ENCODE measurements around the gene ST6GALNAC4. TPM values are rescaled to one million over a fixed set of nuclear protein-coding genes. Genes with fewer than 3 reads are reported as not detected.
A peak's percentile ranks its signal among the peaks of the same experiment; 100 is the strongest.

Gene ST6GALNAC4
- total and polyA plus RNA-seq, 10 of the 15 experiments (the other 5 are each of a cell fraction or from before 2014, with no cell fraction given), result 4.2 to 63.2 (median 35.2) TPM

GRCh38 chr9:127942216-127943010, 25.6 kb upstream of the ST6GALNAC4 start (continued):
- TF ChIP-seq, protein P1, sequence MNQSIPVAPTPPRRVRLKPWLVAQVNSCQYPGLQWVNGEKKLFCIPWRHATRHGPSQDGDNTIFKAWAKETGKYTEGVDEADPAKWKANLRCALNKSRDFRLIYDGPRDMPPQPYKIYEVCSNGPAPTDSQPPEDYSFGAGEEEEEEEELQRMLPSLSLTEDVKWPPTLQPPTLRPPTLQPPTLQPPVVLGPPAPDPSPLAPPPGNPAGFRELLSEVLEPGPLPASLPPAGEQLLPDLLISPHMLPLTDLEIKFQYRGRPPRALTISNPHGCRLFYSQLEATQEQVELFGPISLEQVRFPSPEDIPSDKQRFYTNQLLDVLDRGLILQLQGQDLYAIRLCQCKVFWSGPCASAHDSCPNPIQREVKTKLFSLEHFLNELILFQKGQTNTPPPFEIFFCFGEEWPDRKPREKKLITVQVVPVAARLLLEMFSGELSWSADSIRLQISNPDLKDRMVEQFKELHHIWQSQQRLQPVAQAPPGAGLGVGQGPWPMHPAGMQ (IDR thresholded peaks at IDR 0.05; ENCODE audit: borderline replicate concordance), result no peak
- TF ChIP-seq TCF12 (IDR thresholded peaks at IDR 0.05; ENCODE audit: low read depth, low read length) (no peak), GATAD2B (conservative IDR thresholded peaks at IDR 0.05; ENCODE audit: low read depth) (no peak), TARDBP (IDR thresholded peaks at IDR 0.05; ENCODE audit: borderline replicate concordance) (no peak), EP300 (IDR thresholded peaks at IDR 0.05; ENCODE audit: borderline replicate concordance in 1 of 2, control insufficient read depth in 1 of 2, low read depth in 2 of 2, low read length in 2 of 2) (no peak), ZNF217 (IDR thresholded peaks at IDR 0.05) (no peak), RBBP5 (conservative IDR thresholded peaks at IDR 0.05) (no peak), CBX5 (IDR thresholded peaks at IDR 0.05; ENCODE audit: low read depth) (no peak), CREB1 (IDR thresholded peaks at IDR 0.05; ENCODE audit: low read depth) (no peak), NFYB (IDR thresholded peaks at IDR 0.05; ENCODE audit: insufficient read depth, low read depth, low read length) (no peak), EED (IDR thresholded peaks at IDR 0.05; ENCODE audit: low read depth) (no peak), BACH1 (IDR thresholded peaks at IDR 0.05; ENCODE audit: borderline replicate concordance) (no peak; the same call in 1 of the 2 replicates), MXI1 (IDR thresholded peaks at IDR 0.05; ENCODE audit: low read depth, low read length) (no peak), RB1 (IDR thresholded peaks at IDR 0.05; ENCODE audit: borderline replicate concordance) (no peak), RCOR1 (conservative IDR thresholded peaks at IDR 0.05; ENCODE audit: low read depth, low read length) (no peak), POU2F2 (IDR thresholded peaks at IDR 0.05; ENCODE audit: borderline replicate concordance, low read depth, low read length) (0 out of 3 replicates have a peak, but pooled peaks have one; percentile 21), STAT3 (IDR thresholded peaks at IDR 0.05; ENCODE audit: low read depth, low read length) (no peak), STAT1 (conservative IDR thresholded peaks at IDR 0.05) (0 out of 2 replicates have a peak, but pooled peaks have one; percentile 62), EGR1 (IDR thresholded peaks at IDR 0.05; ENCODE audit: borderline replicate concordance in 1 of 2, low read depth in 2 of 2, low read length in 2 of 2) (no peak)
- TF ChIP-seq, protein P2, sequence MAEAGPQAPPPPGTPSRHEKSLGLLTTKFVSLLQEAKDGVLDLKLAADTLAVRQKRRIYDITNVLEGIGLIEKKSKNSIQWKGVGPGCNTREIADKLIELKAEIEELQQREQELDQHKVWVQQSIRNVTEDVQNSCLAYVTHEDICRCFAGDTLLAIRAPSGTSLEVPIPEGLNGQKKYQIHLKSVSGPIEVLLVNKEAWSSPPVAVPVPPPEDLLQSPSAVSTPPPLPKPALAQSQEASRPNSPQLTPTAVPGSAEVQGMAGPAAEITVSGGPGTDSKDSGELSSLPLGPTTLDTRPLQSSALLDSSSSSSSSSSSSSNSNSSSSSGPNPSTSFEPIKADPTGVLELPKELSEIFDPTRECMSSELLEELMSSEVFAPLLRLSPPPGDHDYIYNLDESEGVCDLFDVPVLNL (IDR thresholded peaks at IDR 0.05; ENCODE audit: low read depth, low read length), result no peak
- TF ChIP-seq, protein P3, sequence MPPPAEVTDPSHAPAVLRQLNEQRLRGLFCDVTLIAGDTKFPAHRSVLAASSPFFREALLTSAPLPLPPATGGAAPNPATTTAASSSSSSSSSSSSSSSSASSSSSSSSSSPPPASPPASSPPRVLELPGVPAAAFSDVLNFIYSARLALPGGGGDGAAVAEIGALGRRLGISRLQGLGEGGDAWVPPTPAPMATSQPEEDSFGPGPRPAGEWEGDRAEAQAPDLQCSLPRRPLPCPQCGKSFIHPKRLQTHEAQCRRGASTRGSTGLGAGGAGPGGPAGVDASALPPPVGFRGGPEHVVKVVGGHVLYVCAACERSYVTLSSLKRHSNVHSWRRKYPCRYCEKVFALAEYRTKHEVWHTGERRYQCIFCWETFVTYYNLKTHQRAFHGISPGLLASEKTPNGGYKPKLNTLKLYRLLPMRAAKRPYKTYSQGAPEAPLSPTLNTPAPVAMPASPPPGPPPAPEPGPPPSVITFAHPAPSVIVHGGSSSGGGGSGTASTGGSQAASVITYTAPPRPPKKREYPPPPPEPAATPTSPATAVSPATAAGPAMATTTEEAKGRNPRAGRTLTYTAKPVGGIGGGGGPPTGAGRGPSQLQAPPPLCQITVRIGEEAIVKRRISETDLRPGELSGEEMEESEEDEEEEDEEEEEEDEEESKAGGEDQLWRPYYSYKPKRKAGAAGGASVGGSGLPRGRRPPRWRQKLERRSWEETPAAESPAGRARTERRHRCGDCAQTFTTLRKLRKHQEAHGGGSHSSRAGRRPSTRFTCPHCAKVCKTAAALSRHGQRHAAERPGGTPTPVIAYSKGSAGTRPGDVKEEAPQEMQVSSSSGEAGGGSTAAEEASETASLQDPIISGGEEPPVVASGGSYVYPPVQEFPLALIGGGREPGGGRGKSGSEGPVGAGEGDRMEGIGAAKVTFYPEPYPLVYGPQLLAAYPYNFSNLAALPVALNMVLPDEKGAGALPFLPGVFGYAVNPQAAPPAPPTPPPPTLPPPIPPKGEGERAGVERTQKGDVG (CRISPR knock-in tag; IDR thresholded peaks at IDR 0.05), result no peak
- TF ChIP-seq, protein P4, sequence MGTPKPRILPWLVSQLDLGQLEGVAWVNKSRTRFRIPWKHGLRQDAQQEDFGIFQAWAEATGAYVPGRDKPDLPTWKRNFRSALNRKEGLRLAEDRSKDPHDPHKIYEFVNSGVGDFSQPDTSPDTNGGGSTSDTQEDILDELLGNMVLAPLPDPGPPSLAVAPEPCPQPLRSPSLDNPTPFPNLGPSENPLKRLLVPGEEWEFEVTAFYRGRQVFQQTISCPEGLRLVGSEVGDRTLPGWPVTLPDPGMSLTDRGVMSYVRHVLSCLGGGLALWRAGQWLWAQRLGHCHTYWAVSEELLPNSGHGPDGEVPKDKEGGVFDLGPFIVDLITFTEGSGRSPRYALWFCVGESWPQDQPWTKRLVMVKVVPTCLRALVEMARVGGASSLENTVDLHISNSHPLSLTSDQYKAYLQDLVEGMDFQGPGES (IDR thresholded peaks at IDR 0.05), result no peak
